ENCODE measurements around the gene COBL. TPM values are rescaled to one million over a fixed set of nuclear protein-coding genes. Genes with fewer than 3 reads are reported as not detected.

The COBL gene
- total RNA-seq, 1 experiment from 2014 or later: 8.6 TPM

GRCh38 chr7:51311166-51311565, 5.4 kb downstream of the COBL start:
- in situ Hi-C loops (cut with HindIII; ENCODE audit: low pct_unique_long_range_greater_than_20kb, low sequenced_read_pairs): no loop called here
- DNase-seq (ENCODE audit: low read depth, low spot score): no peak

GRCh38 chr7:51310131-51310583, 6.5 kb downstream of the COBL start:
- in situ Hi-C loops (cut with HindIII; ENCODE audit: low pct_unique_long_range_greater_than_20kb, low sequenced_read_pairs): no loop called here

GRCh38 chr7:51309361-51310130, 7.1 kb downstream of the COBL start:
- in situ Hi-C loops (cut with HindIII; ENCODE audit: low pct_unique_long_range_greater_than_20kb, low sequenced_read_pairs): no loop called here
- no peak for DNase-seq (ENCODE audit: low read depth, low spot score)

More at GRCh38 chr7:51310131-51310583, 6.5 kb downstream of the COBL start:
- DNase-seq (ENCODE audit: low read depth, low spot score): no peak

GRCh38 chr7:51308696-51309095, 7.9 kb downstream of the COBL start:
- in situ Hi-C loops (cut with HindIII; ENCODE audit: low pct_unique_long_range_greater_than_20kb, low sequenced_read_pairs): no loop called here
- no peak for DNase-seq (ENCODE audit: low read depth, low spot score)

GRCh38 chr7:51308265-51308664, 8.3 kb downstream of the COBL start:
- in situ Hi-C loops (cut with HindIII; ENCODE audit: low pct_unique_long_range_greater_than_20kb, low sequenced_read_pairs): no loop called here
- no peak for DNase-seq (ENCODE audit: low read depth, low spot score)

GRCh38 chr7:51307651-51308210, 8.9 kb downstream of the COBL start:
- DNase-seq (ENCODE audit: low read depth, low spot score): no peak
- in situ Hi-C loops (cut with HindIII; ENCODE audit: low pct_unique_long_range_greater_than_20kb, low sequenced_read_pairs): no loop called here

GRCh38 chr7:51306761-51307160, 9.8 kb downstream of the COBL start:
- in situ Hi-C loops (cut with HindIII; ENCODE audit: low pct_unique_long_range_greater_than_20kb, low sequenced_read_pairs): no loop called here

GRCh38 chr7:51304729-51305128, 11.9 kb downstream of the COBL start:
- in situ Hi-C loops (cut with HindIII; ENCODE audit: low pct_unique_long_range_greater_than_20kb, low sequenced_read_pairs): no loop called here
- no peak for DNase-seq (ENCODE audit: low read depth, low spot score)

More at GRCh38 chr7:51306761-51307160, 9.8 kb downstream of the COBL start:
- DNase-seq (ENCODE audit: low read depth, low spot score): no peak

- in situ Hi-C loops (cut with HindIII; ENCODE audit: low pct_unique_long_range_greater_than_20kb, low sequenced_read_pairs): no loop called here
- no peak for DNase-seq (ENCODE audit: low read depth, low spot score)
Observed at GRCh38 chr7:51303142-51303525, 13.5 kb downstream of the COBL start.

- no peak for DNase-seq (ENCODE audit: low read depth, low spot score)
- in situ Hi-C loops (cut with HindIII; ENCODE audit: low pct_unique_long_range_greater_than_20kb, low sequenced_read_pairs): no loop called here
Observed at GRCh38 chr7:51301806-51302205, 14.8 kb downstream of the COBL start.

GRCh38 chr7:51300762-51301674, 15.6 kb downstream of the COBL start:
- in situ Hi-C loops (cut with HindIII; ENCODE audit: low pct_unique_long_range_greater_than_20kb, low sequenced_read_pairs): no loop called here
- no peak for DNase-seq (ENCODE audit: low read depth, low spot score)

GRCh38 chr7:51299391-51300133, 17.0 kb downstream of the COBL start:
- in situ Hi-C loops (cut with HindIII; ENCODE audit: low pct_unique_long_range_greater_than_20kb, low sequenced_read_pairs): no loop called here
- no peak for DNase-seq (ENCODE audit: low read depth, low spot score)

- in situ Hi-C loops (cut with HindIII; ENCODE audit: low pct_unique_long_range_greater_than_20kb, low sequenced_read_pairs): no loop called here
Observed at GRCh38 chr7:51298912-51299311, 17.7 kb downstream of the COBL start.

GRCh38 chr7:51297986-51298385, 18.6 kb downstream of the COBL start:
- no peak for DNase-seq (ENCODE audit: low read depth, low spot score)
- in situ Hi-C loops (cut with HindIII; ENCODE audit: low pct_unique_long_range_greater_than_20kb, low sequenced_read_pairs): no loop called here

More at GRCh38 chr7:51298912-51299311, 17.7 kb downstream of the COBL start:
- no peak for DNase-seq (ENCODE audit: low read depth, low spot score)

GRCh38 chr7:51295440-51296245, 21.0 kb downstream of the COBL start:
- DNase-seq (ENCODE audit: low read depth, low spot score): no peak
- in situ Hi-C loops (cut with HindIII; ENCODE audit: low pct_unique_long_range_greater_than_20kb, low sequenced_read_pairs): no loop called here

- no peak for DNase-seq (ENCODE audit: low read depth, low spot score)
- in situ Hi-C loops (cut with HindIII; ENCODE audit: low pct_unique_long_range_greater_than_20kb, low sequenced_read_pairs): no loop called here
Observed at GRCh38 chr7:51292596-51292995, 24.0 kb downstream of the COBL start.

Data from SK-MEL-5 (cell line).